Thoracic aorta (tissue), 2 donors: ENCODE results near the gene MCC. TPM values are rescaled to one million over a fixed set of nuclear protein-coding genes. Genes with fewer than 3 reads are reported as not detected.

Experiments
- ATAC-seq: fragments of 150-250 bp; one replicate; pipeline ENCODE4 v1.8.0; 2017; ENCODE audit warnings: low read depth; ENCODE audit not compliant: insufficient number of reproducible peaks, low FRiP score
- DNase-seq: peaks from one replicate; pipeline ENCODE4 v3.0.0-alpha.2; 2020; ENCODE audit warnings: low spot score
- H3K27ac ChIP-seq, 2 donors: fragments of 200-600 bp; sonication (generic); 1 replicate in 1 of 2; 2 replicates in 1 of 2; pipeline ENCODE4 v1.5.1; 2016; ENCODE audit warnings: mild to moderate bottlenecking in 2 of 2, moderate library complexity in 2 of 2
- H3K27me3 ChIP-seq: fragments of 200-600 bp; sonication (generic); replicated peaks from 2 replicates; pipeline ENCODE4 v1.6.0; 2016; ENCODE audit warnings: mild to moderate bottlenecking; ENCODE audit not compliant: insufficient read depth
- H3K36me3 ChIP-seq: fragments of 200-600 bp; sonication (generic); one replicate; pipeline ENCODE4 v1.5.1; 2016
- H3K4me1 ChIP-seq, 2 donors: fragments of 200-600 bp; sonication (generic); 1 replicate in 1 of 2; 2 replicates in 1 of 2; pipeline versions ENCODE4 v1.5.1 to v1.6.0; 2016; ENCODE audit warnings: low read depth in 2 of 2, mild to moderate bottlenecking in 1 of 2; ENCODE audit not compliant: control insufficient read depth in 1 of 2
- H3K4me3 ChIP-seq: fragments of 200-600 bp; sonication (generic); 2 replicates; pipeline ENCODE4 v1.5.1; 2016; ENCODE audit warnings: mild to moderate bottlenecking
- H3K9me3 ChIP-seq: fragments of 200-600 bp; sonication (generic); 2 replicates; pipeline ENCODE4 v1.5.1; 2016
- CTCF ChIP-seq: fragments of 200-600 bp; sonication (generic); IDR thresholded peaks from one replicate; pipeline ENCODE4 v1.5.1; 2019; ENCODE audit warnings: antibody characterized with exemption
- total RNA-seq, 2 donors: library from RNA; depleted of rRNA; stranded (reverse); fragments of >200 nt; gene quantifications; one replicate each; pipeline versions ENCODE4 v1.1.0 to v1.2.3, GENCODE V29; 2016

The MCC gene
- total RNA-seq, 2 donors from 2014 or later: 14.6 to 27.2 TPM

DNA sequence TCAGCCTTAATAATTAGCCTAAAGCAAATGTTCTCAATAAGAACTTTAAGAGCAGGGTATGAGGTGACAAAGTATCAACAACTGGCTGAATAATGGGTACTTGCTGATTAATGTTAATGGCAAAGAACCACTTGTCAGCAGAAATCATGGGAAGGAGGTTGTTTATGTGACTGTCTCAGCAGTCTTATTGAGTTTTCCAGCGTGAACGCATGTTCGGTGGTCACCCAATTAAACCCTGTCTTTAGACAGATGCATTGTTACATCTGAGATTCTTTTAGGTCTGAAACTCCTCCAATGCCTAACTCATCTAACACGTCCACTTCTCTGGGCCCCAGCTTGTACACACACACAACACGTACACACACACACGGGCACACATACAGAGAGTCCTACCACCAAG is 35.3 kb downstream of the MCC start:
- DNase-seq (no peak), ATAC-seq (no peak)
- TF ChIP-seq CTCF: no peak

GRCh38 chr5:113451797-113452196 is 36.5 kb downstream of the MCC start:
- TF ChIP-seq CTCF: no peak
- no peaks in the 10 kb centered on the region for H3K9me3 ChIP-seq
- no peaks in the 10 kb centered on the region for H3K36me3 ChIP-seq
- no peaks in the 10 kb centered on the region for H3K27me3 ChIP-seq
- no peaks in the 10 kb centered on the region for H3K4me1 ChIP-seq
- no peak for DNase-seq
- no peak overlapping the region for H3K27ac ChIP-seq
- H3K4me3 ChIP-seq: no peak overlapping the region
- ATAC-seq: no peak

More for the DNA sequence above, 35.3 kb downstream of the MCC start:
- H3K36me3 ChIP-seq: no peaks in the 10 kb centered on the region
- H3K4me3 ChIP-seq: no peak overlapping the region
- H3K9me3 ChIP-seq: no peaks in the 10 kb centered on the region
- no peaks in the 10 kb centered on the region for H3K4me1 ChIP-seq
- no peaks in the 10 kb centered on the region for H3K27me3 ChIP-seq
- H3K27ac ChIP-seq: no peak overlapping the region

GRCh38 chr5:113450929-113451328 is 37.3 kb downstream of the MCC start:
- H3K36me3 ChIP-seq: no peaks in the 10 kb centered on the region
- DNase-seq (no peak), ATAC-seq (no peak)
- no peak for TF ChIP-seq CTCF
- no peak overlapping the region for H3K27ac ChIP-seq
- H3K9me3 ChIP-seq: no peaks in the 10 kb centered on the region
- H3K4me3 ChIP-seq: no peak overlapping the region
- no peaks in the 10 kb centered on the region for H3K27me3 ChIP-seq
- no peaks in the 10 kb centered on the region for H3K4me1 ChIP-seq

GRCh38 chr5:113450462-113450861 is 37.8 kb downstream of the MCC start:
- H3K4me1 ChIP-seq: no peaks in the 10 kb centered on the region
- H3K9me3 ChIP-seq: no peaks in the 10 kb centered on the region
- DNase-seq: no peak
- H3K36me3 ChIP-seq: no peaks in the 10 kb centered on the region
- H3K4me3 ChIP-seq: no peak overlapping the region
- no peak overlapping the region for H3K27ac ChIP-seq
- ATAC-seq: no peak
- no peaks in the 10 kb centered on the region for H3K27me3 ChIP-seq
- TF ChIP-seq CTCF: no peak

- Histone ChIP-seq H3K27ac (no peak overlapping the region), H3K36me3 (no peaks in the 10 kb centered on the region), H3K4me3 (no peak overlapping the region), H3K27me3 (no peaks in the 10 kb centered on the region), H3K9me3 (no peaks in the 10 kb centered on the region), H3K4me1 (no peaks in the 10 kb centered on the region)
- no peak for TF ChIP-seq CTCF
- ATAC-seq (no peak), DNase-seq (no peak)
Observed at GRCh38 chr5:113448252-113448651, 40.0 kb downstream of the MCC start.
